Measurements from ENCODE around the gene VPS13D.

DNA sequence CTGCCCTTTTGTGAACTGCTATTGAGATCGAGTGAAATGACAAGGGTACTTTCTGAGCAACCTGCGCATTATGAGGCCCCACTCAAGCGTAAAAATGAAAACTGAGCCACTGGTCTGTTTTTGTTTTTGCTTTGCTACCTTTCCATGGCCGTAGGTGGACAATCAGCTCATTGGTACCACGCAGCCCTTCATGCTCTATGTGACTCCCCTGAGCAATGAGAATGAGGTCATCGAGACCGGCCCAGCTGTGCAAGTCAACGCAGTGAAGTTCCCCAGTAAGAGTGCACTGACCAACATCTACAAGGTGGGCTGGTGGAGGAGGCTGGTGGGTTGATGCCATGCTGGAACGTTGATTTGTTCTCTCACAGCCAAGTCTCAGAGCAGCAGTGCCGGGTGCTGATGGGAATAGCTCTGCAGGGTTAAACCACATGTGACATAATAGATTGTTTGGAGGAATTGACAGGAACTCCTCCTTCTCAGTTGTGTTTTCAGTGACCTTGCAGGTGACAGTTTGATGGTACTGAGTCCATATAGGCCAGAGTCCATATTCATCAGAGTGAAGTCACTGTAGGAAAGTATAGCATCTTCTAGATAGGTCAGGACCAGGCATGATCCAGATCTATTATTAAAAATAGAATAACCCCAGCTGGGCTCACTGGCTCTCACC, 170.3 kb downstream of the VPS13D start:
- TF ChIP-seq POLR2A (IDR thresholded peaks at IDR 0.05) = no peak
- TF ChIP-seq, protein P1, sequence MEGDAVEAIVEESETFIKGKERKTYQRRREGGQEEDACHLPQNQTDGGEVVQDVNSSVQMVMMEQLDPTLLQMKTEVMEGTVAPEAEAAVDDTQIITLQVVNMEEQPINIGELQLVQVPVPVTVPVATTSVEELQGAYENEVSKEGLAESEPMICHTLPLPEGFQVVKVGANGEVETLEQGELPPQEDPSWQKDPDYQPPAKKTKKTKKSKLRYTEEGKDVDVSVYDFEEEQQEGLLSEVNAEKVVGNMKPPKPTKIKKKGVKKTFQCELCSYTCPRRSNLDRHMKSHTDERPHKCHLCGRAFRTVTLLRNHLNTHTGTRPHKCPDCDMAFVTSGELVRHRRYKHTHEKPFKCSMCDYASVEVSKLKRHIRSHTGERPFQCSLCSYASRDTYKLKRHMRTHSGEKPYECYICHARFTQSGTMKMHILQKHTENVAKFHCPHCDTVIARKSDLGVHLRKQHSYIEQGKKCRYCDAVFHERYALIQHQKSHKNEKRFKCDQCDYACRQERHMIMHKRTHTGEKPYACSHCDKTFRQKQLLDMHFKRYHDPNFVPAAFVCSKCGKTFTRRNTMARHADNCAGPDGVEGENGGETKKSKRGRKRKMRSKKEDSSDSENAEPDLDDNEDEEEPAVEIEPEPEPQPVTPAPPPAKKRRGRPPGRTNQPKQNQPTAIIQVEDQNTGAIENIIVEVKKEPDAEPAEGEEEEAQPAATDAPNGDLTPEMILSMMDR (IDR thresholded peaks at IDR 0.05) = no peak

Measured in Peyer's patch (tissue), 4 donors.